ENCODE measurements around the gene TERT. TPM values are rescaled to one million over a fixed set of nuclear protein-coding genes. Genes with fewer than 3 reads are reported as not detected.

Gene TERT
- total and polyA plus RNA-seq, 3 experiments from 2014 or later, result 2.0 to 2.5 TPM; not detected in 1

DNA sequence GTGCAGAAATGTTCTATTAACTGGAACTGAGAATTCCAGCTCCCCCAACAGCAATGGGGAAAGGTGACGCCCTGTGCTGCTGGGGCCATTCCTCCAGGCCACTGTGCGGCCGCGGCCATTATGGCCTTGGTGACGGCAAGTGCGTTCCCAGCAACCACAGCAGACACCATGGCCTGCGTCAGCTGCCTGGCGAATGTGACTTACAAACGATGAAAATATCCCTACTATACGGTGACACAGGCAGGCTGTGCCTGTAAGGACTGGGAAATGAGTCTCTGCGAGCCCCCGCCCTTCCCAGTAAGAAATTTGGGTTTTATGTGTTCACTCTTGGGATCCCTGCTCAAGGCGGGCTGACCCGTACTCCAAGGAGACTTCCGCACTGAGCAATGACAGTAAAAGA is 29.4 kb upstream of the TERT start:
- H3K27me3 ChIP-seq (ENCODE audit: insufficient read depth, low read length, poor library complexity, severe bottlenecking), result no peaks in the 10 kb centered on the region
- no peak overlapping the region for H3K4me3 ChIP-seq (ENCODE audit: low read length)
- H3K9me3 ChIP-seq (ENCODE audit: low read length), result no peaks in the 10 kb centered on the region
- no peaks in the 10 kb centered on the region for H3K4me1 ChIP-seq (ENCODE audit: insufficient read depth, low read length)
- H3K36me3 Mint-ChIP-seq, result peaks cover 5 to 77% (median 16%) of the 10 kb centered on the region in 3 donors
- DNase-seq, result no peak
- peaks cover 6 to 15% (median 7%) of the 10 kb centered on the region in 3 donors for H3K4me1 Mint-ChIP-seq
- ChIA-PET POLR2A (no interaction called here), CTCF (interaction anchor here (0.9 kb wide), 1 partner anchor 56 kb away, joined by 3 read pairs; no protein-coding TSS in a partner anchor)
- H3K27ac ChIP-seq (ENCODE audit: low read depth, low read length), result no peak overlapping the region
- H3K4me3 Mint-ChIP-seq, result no peak overlapping the region
- H3K27me3 Mint-ChIP-seq, result no peaks in the 10 kb centered on the region
- H3K9me3 Mint-ChIP-seq, result no peaks in the 10 kb centered on the region
- no peak overlapping the region for H3K27ac Mint-ChIP-seq
- peaks cover 10% of the 10 kb centered on the region for H3K36me3 ChIP-seq (ENCODE audit: insufficient read depth, low read length)

DNA sequence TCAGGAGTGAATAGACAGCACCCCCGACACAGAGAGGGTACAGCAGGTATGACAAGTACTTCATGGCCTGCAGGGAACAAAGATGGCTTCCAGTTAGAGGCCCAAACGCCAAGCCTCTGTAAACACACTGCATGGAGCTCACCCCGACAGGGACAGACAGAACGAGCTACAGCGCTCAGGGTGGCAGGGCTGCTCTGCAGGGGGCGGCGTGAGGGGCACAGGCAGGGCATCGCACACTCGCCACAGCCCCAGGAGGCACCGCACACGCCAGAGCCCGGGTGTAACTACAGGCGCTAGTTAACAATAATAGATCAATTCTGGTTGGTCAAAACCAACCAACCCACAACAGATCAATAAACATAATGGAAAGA is 28.9 kb upstream of the TERT start:
- H3K36me3 ChIP-seq (ENCODE audit: insufficient read depth, low read length), result peaks cover 10% of the 10 kb centered on the region
- DNase-seq, result peak in 1 of 5 donors; percentile 31
- H3K27me3 ChIP-seq (ENCODE audit: insufficient read depth, low read length, poor library complexity, severe bottlenecking), result no peaks in the 10 kb centered on the region
- no peaks in the 10 kb centered on the region for H3K9me3 Mint-ChIP-seq
- no peaks in the 10 kb centered on the region for H3K4me1 ChIP-seq (ENCODE audit: insufficient read depth, low read length)
- H3K27ac Mint-ChIP-seq, result no peak overlapping the region
- H3K4me1 Mint-ChIP-seq, result peaks cover 5 to 13% (median 7%) of the 10 kb centered on the region in 3 donors
- H3K27me3 Mint-ChIP-seq, result no peaks in the 10 kb centered on the region
- no peaks in the 10 kb centered on the region for H3K9me3 ChIP-seq (ENCODE audit: low read length)
- ChIA-PET POLR2A (no interaction called here), CTCF (interaction anchor here (0.9 kb wide), 1 partner anchor 56 kb away, joined by 3 read pairs; no protein-coding TSS in a partner anchor)
- H3K36me3 Mint-ChIP-seq, result peaks cover 5 to 82% (median 16%) of the 10 kb centered on the region in 3 donors
- H3K4me3 ChIP-seq (ENCODE audit: low read length), result no peak overlapping the region
- H3K4me3 Mint-ChIP-seq, result no peak overlapping the region
- no peak overlapping the region for H3K27ac ChIP-seq (ENCODE audit: low read depth, low read length)

DNA sequence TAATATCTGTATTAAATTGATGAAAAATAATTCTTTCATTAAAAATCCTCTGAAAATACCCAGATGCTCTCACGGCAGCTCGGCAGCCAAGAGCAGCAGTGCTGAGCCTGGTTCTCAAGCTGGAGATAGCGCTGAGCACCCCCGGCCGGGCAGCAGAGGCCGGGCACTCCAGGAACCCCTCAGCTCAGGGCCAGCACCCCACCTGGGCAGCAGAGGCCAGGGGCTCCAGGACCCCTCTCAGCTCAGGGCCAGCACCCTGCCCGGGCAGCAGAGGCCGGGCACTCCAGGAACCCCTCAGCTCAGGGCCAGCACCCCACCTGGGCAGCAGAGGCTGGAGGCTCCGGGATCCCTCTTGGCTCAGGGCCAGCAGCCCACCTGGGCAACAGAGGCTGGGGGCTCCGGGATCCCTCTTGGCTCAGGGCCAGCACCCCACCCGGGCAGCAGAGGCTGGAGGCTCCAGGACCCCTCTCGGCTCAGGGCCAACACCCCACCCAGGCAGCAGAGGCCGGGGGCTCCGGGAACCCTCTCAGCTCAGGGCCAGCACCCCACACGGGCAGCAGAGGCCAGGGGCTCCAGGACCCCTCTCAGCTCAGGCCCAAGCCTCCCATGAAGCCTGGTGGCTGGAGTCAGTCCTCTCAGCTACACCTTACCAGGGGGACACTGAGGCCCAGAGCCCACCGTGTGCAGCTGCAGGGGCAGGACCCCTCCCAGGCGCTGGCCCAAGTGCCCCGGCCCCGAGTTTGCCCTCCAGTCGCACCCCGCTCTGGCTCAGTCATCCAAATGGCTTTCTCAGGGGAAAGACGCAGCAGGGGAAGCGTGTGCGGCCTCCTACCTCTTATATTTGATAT is 28.3 kb upstream of the TERT start:
- no peak overlapping the region for H3K27ac Mint-ChIP-seq
- no peaks in the 10 kb centered on the region for H3K27me3 Mint-ChIP-seq
- Histone ChIP-seq H3K27ac (ENCODE audit: low read depth, low read length) (no peak overlapping the region), H3K4me3 (ENCODE audit: low read length) (no peak overlapping the region), H3K27me3 (ENCODE audit: insufficient read depth, low read length, poor library complexity, severe bottlenecking) (no peaks in the 10 kb centered on the region), H3K9me3 (ENCODE audit: low read length) (no peaks in the 10 kb centered on the region), H3K36me3 (ENCODE audit: insufficient read depth, low read length) (peaks cover 12% of the 10 kb centered on the region), H3K4me1 (ENCODE audit: insufficient read depth, low read length) (no peaks in the 10 kb centered on the region)
- H3K4me1 Mint-ChIP-seq, result peaks cover 0 to 7% (median 2%) of the 10 kb centered on the region in 3 donors
- no peak overlapping the region for H3K4me3 Mint-ChIP-seq
- DNase-seq, result peak in 1 of 5 donors; percentile 43
- peaks cover 5 to 83% (median 13%) of the 10 kb centered on the region in 3 donors for H3K36me3 Mint-ChIP-seq
- CTCF ChIA-PET, result interaction anchor here (0.9 kb wide), 1 partner anchor 57 kb away, joined by 3 read pairs; no protein-coding TSS in a partner anchor
- POLR2A ChIA-PET, result no interaction called here
- no peaks in the 10 kb centered on the region for H3K9me3 Mint-ChIP-seq

DNA sequence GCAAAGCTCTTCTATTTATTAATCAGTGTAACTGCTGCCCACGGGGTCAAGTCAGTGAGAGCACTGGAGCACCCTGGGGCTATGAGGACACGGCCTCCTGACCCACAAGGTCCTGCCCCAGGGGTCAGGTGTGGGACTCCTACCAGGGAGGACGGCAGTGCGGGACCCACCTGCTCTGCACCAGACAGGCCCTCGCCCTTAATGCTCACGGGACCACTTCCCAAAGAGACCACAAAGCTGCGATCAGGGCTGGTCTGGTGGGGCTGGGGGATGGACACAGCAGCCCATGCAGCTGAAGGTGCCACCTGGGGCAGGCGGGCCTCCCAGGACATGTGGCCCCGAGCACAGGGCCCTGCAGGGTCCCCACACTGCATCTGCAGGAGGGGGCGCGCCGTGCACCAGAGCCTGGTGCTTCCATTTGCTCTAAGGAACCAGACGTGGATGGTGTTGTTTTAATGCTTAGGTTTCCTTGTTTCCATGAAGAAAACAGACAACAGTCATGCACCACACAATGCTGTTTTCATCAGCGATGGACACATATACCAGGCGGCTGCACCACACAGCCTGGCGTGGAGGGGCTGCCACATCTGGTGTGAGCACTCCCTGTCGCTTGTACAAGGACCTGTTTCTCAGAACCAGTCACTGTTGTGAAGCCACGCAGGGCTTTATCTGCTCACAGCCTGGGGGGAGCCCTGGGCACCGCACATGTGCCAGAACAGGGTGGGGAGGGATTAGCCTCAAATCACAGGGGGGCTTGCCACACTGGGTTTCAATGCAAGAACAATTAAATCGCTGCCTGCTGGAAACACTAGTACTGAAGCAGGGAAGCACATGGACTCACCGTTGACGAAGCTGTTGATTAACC is 27.4 kb upstream of the TERT start:
- Histone ChIP-seq H3K27ac (ENCODE audit: low read depth, low read length) (no peak overlapping the region), H3K36me3 (ENCODE audit: insufficient read depth, low read length) (peaks cover 13% of the 10 kb centered on the region), H3K27me3 (ENCODE audit: insufficient read depth, low read length, poor library complexity, severe bottlenecking) (no peaks in the 10 kb centered on the region), H3K9me3 (ENCODE audit: low read length) (no peaks in the 10 kb centered on the region), H3K4me3 (ENCODE audit: low read length) (no peak overlapping the region), H3K4me1 (ENCODE audit: insufficient read depth, low read length) (peaks cover 3% of the 10 kb centered on the region)
- Mint-ChIP-seq H3K4me1 (peaks cover 4 to 10% (median 4%) of the 10 kb centered on the region in 3 donors), H3K27me3 (no peaks in the 10 kb centered on the region), H3K4me3 (no peak overlapping the region), H3K27ac (peak overlapping the region in 1 of 8 donors; percentile 6), H3K36me3 (peaks cover 5 to 89% (median 13%) of the 10 kb centered on the region in 3 donors), H3K9me3 (no peaks in the 10 kb centered on the region)
- POLR2A ChIA-PET, result no interaction called here
- peak in 1 of 5 donors; percentile 25 for DNase-seq
- CTCF ChIA-PET, result interaction anchor here (0.9 kb wide), 1 partner anchor 21 kb away, joined by 3 read pairs; no protein-coding TSS in a partner anchor

DNA sequence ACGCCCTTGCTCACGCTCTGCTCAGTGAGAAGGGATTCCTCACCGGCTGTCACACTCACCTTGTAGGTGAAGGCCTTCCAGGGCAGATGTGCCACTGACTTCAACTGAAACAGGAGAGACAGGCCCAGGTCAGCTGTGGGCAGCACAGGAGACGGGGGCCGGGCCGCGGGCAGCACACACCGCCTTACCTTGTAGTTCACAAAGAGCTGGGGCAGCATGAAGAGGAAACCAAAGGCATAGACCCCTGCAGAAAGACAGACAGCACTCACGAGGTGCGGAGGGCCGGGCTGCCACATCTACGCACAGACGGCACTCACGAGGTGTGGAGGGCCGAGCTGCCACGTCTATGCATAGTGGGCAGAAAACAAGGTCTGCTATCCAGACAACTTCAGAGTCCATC is 26.7 kb upstream of the TERT start:
- peak in 1 of 5 donors; percentile 36 for DNase-seq
- H3K27me3 ChIP-seq (ENCODE audit: insufficient read depth, low read length, poor library complexity, severe bottlenecking), result no peaks in the 10 kb centered on the region
- H3K27me3 Mint-ChIP-seq, result no peaks in the 10 kb centered on the region
- POLR2A ChIA-PET, result no interaction called here
- CTCF ChIA-PET, result interaction anchor here (0.9 kb wide), 1 partner anchor 22 kb away, joined by 3 read pairs; no protein-coding TSS in a partner anchor
- no peak overlapping the region for H3K4me3 ChIP-seq (ENCODE audit: low read length)
- peaks cover 9 to 17% (median 11%) of the 10 kb centered on the region in 3 donors for H3K4me1 Mint-ChIP-seq
- H3K4me1 ChIP-seq (ENCODE audit: insufficient read depth, low read length), result peaks cover 10% of the 10 kb centered on the region
- no peak overlapping the region for H3K4me3 Mint-ChIP-seq
- no peak overlapping the region for H3K27ac ChIP-seq (ENCODE audit: low read depth, low read length)
- H3K9me3 ChIP-seq (ENCODE audit: low read length), result no peaks in the 10 kb centered on the region
- no peak overlapping the region for H3K27ac Mint-ChIP-seq
- peaks cover 13% of the 10 kb centered on the region for H3K36me3 ChIP-seq (ENCODE audit: insufficient read depth, low read length)
- H3K9me3 Mint-ChIP-seq, result no peaks in the 10 kb centered on the region
- peaks cover 5 to 87% (median 13%) of the 10 kb centered on the region in 3 donors for H3K36me3 Mint-ChIP-seq

- Histone ChIP-seq H3K27ac (ENCODE audit: low read depth, low read length) (no peak overlapping the region), H3K4me1 (ENCODE audit: insufficient read depth, low read length) (peaks cover 19% of the 10 kb centered on the region), H3K36me3 (ENCODE audit: insufficient read depth, low read length) (peaks cover 13% of the 10 kb centered on the region), H3K4me3 (ENCODE audit: low read length) (no peak overlapping the region), H3K27me3 (ENCODE audit: insufficient read depth, low read length, poor library complexity, severe bottlenecking) (no peaks in the 10 kb centered on the region), H3K9me3 (ENCODE audit: low read length) (no peaks in the 10 kb centered on the region)
- Mint-ChIP-seq H3K27me3 (no peaks in the 10 kb centered on the region), H3K36me3 (peaks cover 5 to 78% (median 8%) of the 10 kb centered on the region in 3 donors), H3K4me1 (peaks cover 18 to 20% (median 20%) of the 10 kb centered on the region in 3 donors), H3K9me3 (no peaks in the 10 kb centered on the region), H3K27ac (no peak overlapping the region), H3K4me3 (no peak overlapping the region)
- ChIA-PET POLR2A (no interaction called here), CTCF (no interaction called here)
- no peak for DNase-seq
Measured at GRCh38 chr5:1320436-1321344, 25.8 kb upstream of the TERT start.

DNA sequence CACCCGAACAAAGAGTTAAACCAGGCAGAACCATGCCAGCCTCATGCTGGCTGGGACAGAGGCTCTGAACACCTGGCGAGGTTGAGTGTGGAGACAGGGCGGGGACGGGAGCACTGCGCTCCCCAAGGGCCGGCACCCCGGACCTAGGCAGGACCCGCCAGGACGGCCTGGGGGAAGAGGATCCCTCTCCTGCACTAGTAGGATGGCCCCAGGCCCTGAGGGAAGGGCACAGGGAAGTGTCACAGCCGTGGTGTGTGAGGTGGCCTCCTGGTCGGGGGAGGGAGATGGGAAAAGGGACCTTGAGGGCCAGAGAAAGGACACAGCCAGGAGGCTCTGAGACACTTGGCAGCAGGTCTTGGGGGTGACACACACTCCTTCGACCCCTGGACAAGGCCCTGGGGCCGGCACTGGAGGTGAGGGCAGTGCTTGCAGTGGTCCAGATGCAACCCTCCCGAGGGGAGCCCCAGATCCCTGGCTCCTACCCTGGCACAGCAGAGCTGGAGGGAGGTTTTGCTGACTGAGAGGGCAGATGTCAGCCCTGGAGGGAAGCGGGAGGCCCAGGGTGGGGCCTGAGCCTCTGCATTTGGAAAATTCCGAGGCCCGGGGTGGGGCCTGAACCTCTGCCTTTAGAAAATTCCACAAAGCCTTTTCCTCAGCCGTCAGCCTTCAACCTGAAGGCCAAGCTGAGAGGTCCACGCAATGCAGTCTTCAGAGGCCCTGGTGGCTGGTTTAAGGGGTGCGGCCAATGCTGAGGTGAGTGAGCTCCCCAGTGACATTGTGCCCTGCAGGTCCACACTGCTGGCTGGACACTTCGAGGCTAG is 24.8 kb upstream of the TERT start:
- H3K9me3 Mint-ChIP-seq, result no peaks in the 10 kb centered on the region
- Histone ChIP-seq H3K9me3 (ENCODE audit: low read length) (no peaks in the 10 kb centered on the region), H3K36me3 (ENCODE audit: insufficient read depth, low read length) (peaks cover 11% of the 10 kb centered on the region), H3K27ac (ENCODE audit: low read depth, low read length) (no peak overlapping the region), H3K27me3 (ENCODE audit: insufficient read depth, low read length, poor library complexity, severe bottlenecking) (no peaks in the 10 kb centered on the region), H3K4me3 (ENCODE audit: low read length) (no peak overlapping the region), H3K4me1 (ENCODE audit: insufficient read depth, low read length) (peaks cover 29% of the 10 kb centered on the region)
- peak in 1 of 5 donors; percentile 32 for DNase-seq
- CTCF ChIA-PET, result no interaction called here
- POLR2A ChIA-PET, result no interaction called here
- H3K4me3 Mint-ChIP-seq, result no peak overlapping the region
- H3K27ac Mint-ChIP-seq, result no peak overlapping the region
- H3K36me3 Mint-ChIP-seq, result peaks cover 5 to 67% (median 8%) of the 10 kb centered on the region in 3 donors
- peaks cover 29 to 30% (median 30%) of the 10 kb centered on the region in 3 donors for H3K4me1 Mint-ChIP-seq
- H3K27me3 Mint-ChIP-seq, result no peaks in the 10 kb centered on the region

All from CD8-positive, alpha-beta memory T cell (primary cell).